AG10803 (cell line): ENCODE measurements around the gene ZNF236.

Experiments
- DNase-seq: peaks from one replicate; pipeline ENCODE4 v3.0.0; 2010; ENCODE audit warnings: low read depth
- H3K4me3 ChIP-seq: 2 replicates; pipeline ENCODE4 v1.5.1; 2011; ENCODE audit warnings: mild to moderate bottlenecking, low read length, control low read depth
- CTCF ChIP-seq: conservative IDR thresholded peaks from 2 replicates; pipeline ENCODE4 v1.5.1; 2011; ENCODE audit warnings: mild to moderate bottlenecking, low read length, control low read depth, inconsistent platforms

The ZNF236 gene

GRCh38 chr18:77006305-77007175, 184.2 kb downstream of the ZNF236 start:
- H3K4me3 ChIP-seq: no peak overlapping the region
- no peak for DNase-seq
- TF ChIP-seq CTCF: no peak

DNA sequence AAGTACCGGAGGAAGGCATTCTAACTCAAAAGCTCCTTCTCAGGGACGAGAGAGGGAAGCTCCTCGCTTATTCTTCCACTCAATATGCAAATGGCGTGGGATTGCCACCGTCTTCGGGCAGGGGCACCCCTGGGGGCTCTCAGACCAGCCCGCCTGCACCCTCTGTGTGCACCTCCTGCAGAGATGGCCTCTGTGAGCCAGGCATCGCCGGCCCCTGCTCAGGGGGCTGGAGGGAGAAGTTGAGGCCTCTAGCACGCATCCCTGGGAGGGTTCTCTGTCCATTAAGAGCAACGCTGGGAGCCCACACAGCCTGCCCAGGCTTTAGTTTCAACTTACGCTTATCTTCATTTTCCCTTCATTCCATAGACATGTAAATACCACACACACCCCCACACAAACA, 184.9 kb downstream of the ZNF236 start:
- no peak for TF ChIP-seq CTCF
- H3K4me3 ChIP-seq: no peak overlapping the region
- no peak for DNase-seq

DNA sequence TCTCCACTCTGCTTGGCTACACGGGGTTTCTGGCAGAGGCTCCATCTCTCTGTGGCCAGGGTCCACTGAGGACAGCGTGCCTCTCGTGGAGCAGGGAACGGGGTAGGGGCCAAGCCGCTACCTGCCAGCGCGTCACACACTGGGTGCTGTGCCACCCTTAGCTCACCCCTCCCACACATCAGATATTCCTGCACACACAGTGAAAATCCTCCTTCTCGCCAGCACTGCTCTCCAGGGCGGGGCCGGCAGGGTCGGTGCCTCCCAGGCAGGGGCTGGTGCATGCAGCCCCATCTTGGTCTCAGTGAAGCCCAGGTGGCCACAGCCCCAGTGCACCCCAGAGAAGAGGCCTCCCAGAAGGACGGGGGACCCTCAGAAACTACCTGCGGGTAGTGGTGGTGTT, 185.6 kb downstream of the ZNF236 start:
- no peak for TF ChIP-seq CTCF

DNA sequence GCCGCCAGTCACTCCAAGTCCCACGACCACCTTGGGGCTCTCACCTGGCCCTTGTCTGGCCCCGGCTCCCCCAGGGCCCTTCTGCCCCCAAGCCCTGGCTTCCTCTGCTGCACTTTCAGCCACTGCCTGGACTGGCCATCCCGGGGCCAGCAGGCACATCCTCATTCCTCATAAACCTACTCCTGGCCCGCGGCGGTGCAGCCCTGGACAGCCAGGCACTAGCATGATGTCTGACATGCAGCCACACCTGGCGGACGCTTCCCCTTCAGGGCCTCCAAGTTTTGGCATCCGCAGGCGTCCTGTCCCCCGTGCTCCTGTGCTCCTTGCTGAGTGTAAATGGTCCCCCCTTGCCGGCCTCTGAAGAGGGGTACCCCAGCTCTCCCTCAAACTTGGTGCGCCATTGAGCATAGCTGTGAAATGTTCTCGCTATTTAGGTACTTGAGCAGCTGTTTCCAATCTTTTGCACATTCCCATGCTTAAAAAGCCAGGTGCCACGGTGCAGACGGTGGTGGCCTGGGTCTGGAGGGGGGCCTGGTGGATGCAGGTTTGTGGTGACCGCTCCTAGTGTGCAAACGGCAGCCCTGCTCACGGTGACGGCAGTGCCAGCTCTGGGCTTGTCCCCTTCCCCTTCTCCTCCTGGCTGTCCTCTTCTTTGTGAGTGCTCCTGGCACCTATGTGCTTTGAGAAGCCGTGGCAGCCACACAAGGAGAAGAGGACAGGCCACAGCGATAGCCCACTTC, 186.4 kb downstream of the ZNF236 start:
- no peak for TF ChIP-seq CTCF
- DNase-seq: no peak
- no peak overlapping the region for H3K4me3 ChIP-seq

More for the DNA sequence above, 185.6 kb downstream of the ZNF236 start:
- DNase-seq: no peak
- H3K4me3 ChIP-seq: no peak overlapping the region

GRCh38 chr18:77009675-77010074, 187.3 kb downstream of the ZNF236 start:
- H3K4me3 ChIP-seq: no peak overlapping the region
- no peak for TF ChIP-seq CTCF
- DNase-seq: no peak

GRCh38 chr18:77012120-77012519, 189.8 kb downstream of the ZNF236 start:
- TF ChIP-seq CTCF: no peak
- no peak overlapping the region for H3K4me3 ChIP-seq
- no peak for DNase-seq
